ENCODE measurements around the gene DISP2. TPM values are rescaled to one million over a fixed set of nuclear protein-coding genes. Genes with fewer than 3 reads are reported as not detected.

The DISP2 gene
- total RNA-seq, 1 experiment from 2014 or later, result 0.43 TPM

- DNase-seq, result no peak
- H3K4me3 ChIP-seq, result peak overlapping the region; percentile 61
- H3K36me3 ChIP-seq, result no peaks in the 10 kb centered on the region; the same call in 1 of the 2 replicates
- no peaks in the 10 kb centered on the region for H3K27me3 ChIP-seq
- no peaks in the 10 kb centered on the region for H3K9me3 ChIP-seq
These were observed 33.8 kb upstream of the DISP2 start for GRCh38 chr15:40323953-40324937.

- Histone ChIP-seq H3K4me3 (peak overlapping the region; percentile 61), H3K36me3 (no peaks in the 10 kb centered on the region; the same call in 1 of the 2 replicates), H3K27me3 (no peaks in the 10 kb centered on the region), H3K9me3 (no peaks in the 10 kb centered on the region)
- no peak for DNase-seq
These were observed 32.8 kb upstream of the DISP2 start for GRCh38 chr15:40325188-40325587.

- no peaks in the 10 kb centered on the region for H3K27me3 ChIP-seq
- no peak overlapping the region for H3K4me3 ChIP-seq
- H3K36me3 ChIP-seq, result no peaks in the 10 kb centered on the region; the same call in 1 of the 2 replicates
- DNase-seq, result no peak
- H3K9me3 ChIP-seq, result no peaks in the 10 kb centered on the region
These were observed 32.3 kb upstream of the DISP2 start for GRCh38 chr15:40325700-40326099.

- DNase-seq, result no peak
- Histone ChIP-seq H3K36me3 (no peaks in the 10 kb centered on the region; the same call in 1 of the 2 replicates), H3K4me3 (no peak overlapping the region), H3K9me3 (no peaks in the 10 kb centered on the region), H3K27me3 (no peaks in the 10 kb centered on the region)
These were observed 30.6 kb upstream of the DISP2 start for GRCh38 chr15:40327457-40327856.

- H3K9me3 ChIP-seq, result no peaks in the 10 kb centered on the region
- H3K4me3 ChIP-seq, result no peak overlapping the region
- no peak for DNase-seq
- H3K36me3 ChIP-seq, result no peaks in the 10 kb centered on the region; the same call in 1 of the 2 replicates
- no peaks in the 10 kb centered on the region for H3K27me3 ChIP-seq
These were observed 29.8 kb upstream of the DISP2 start for GRCh38 chr15:40328176-40328575.

GRCh38 chr15:40328751-40329150 lies 29.3 kb upstream of the DISP2 start:
- no peak for DNase-seq
- H3K36me3 ChIP-seq, result no peaks in the 10 kb centered on the region; the same call in 1 of the 2 replicates
- no peaks in the 10 kb centered on the region for H3K9me3 ChIP-seq
- H3K27me3 ChIP-seq, result no peaks in the 10 kb centered on the region
- H3K4me3 ChIP-seq, result no peak overlapping the region

GRCh38 chr15:40329804-40330203 lies 28.2 kb upstream of the DISP2 start:
- DNase-seq, result no peak
- no peaks in the 10 kb centered on the region for H3K9me3 ChIP-seq
- H3K36me3 ChIP-seq, result no peaks in the 10 kb centered on the region; the same call in 1 of the 2 replicates
- no peak overlapping the region for H3K4me3 ChIP-seq
- no peaks in the 10 kb centered on the region for H3K27me3 ChIP-seq

- no peaks in the 10 kb centered on the region for H3K27me3 ChIP-seq
- no peaks in the 10 kb centered on the region; the same call in 1 of the 2 replicates for H3K36me3 ChIP-seq
- H3K4me3 ChIP-seq, result no peak overlapping the region
- DNase-seq, result no peak
- H3K9me3 ChIP-seq, result no peaks in the 10 kb centered on the region
These were observed 27.6 kb upstream of the DISP2 start for GRCh38 chr15:40330368-40330836.

GRCh38 chr15:40331026-40331425 lies 27.0 kb upstream of the DISP2 start:
- no peaks in the 10 kb centered on the region; the same call in 1 of the 2 replicates for H3K36me3 ChIP-seq
- H3K4me3 ChIP-seq, result no peak overlapping the region
- no peaks in the 10 kb centered on the region for H3K9me3 ChIP-seq
- no peak for DNase-seq
- H3K27me3 ChIP-seq, result no peaks in the 10 kb centered on the region

- DNase-seq, result no peak
- Histone ChIP-seq H3K9me3 (no peaks in the 10 kb centered on the region), H3K36me3 (no peaks in the 10 kb centered on the region; the same call in 1 of the 2 replicates), H3K27me3 (no peaks in the 10 kb centered on the region), H3K4me3 (no peak overlapping the region)
These were observed 26.4 kb upstream of the DISP2 start for GRCh38 chr15:40331637-40332036.

GRCh38 chr15:40332113-40332781 lies 25.8 kb upstream of the DISP2 start:
- Histone ChIP-seq H3K4me3 (no peak overlapping the region), H3K9me3 (no peaks in the 10 kb centered on the region), H3K27me3 (no peaks in the 10 kb centered on the region), H3K36me3 (no peaks in the 10 kb centered on the region; the same call in 1 of the 2 replicates)
- no peak for DNase-seq

GRCh38 chr15:40333922-40334492 lies 24.0 kb upstream of the DISP2 start:
- no peaks in the 10 kb centered on the region for H3K27me3 ChIP-seq
- no peaks in the 10 kb centered on the region; the same call in 1 of the 2 replicates for H3K36me3 ChIP-seq
- H3K9me3 ChIP-seq, result no peaks in the 10 kb centered on the region
- no peak for DNase-seq
- no peak overlapping the region for H3K4me3 ChIP-seq

GRCh38 chr15:40334541-40334940 lies 23.5 kb upstream of the DISP2 start:
- Histone ChIP-seq H3K9me3 (no peaks in the 10 kb centered on the region), H3K4me3 (no peak overlapping the region)
- DNase-seq, result no peak

GRCh38 chr15:40334941-40335795 lies 22.9 kb upstream of the DISP2 start:
- H3K36me3 ChIP-seq, result no peaks in the 10 kb centered on the region; the same call in 1 of the 2 replicates
- DNase-seq, result no peak

More at GRCh38 chr15:40334541-40334940, 23.5 kb upstream of the DISP2 start:
- H3K36me3 ChIP-seq, result no peaks in the 10 kb centered on the region; the same call in 1 of the 2 replicates
- H3K27me3 ChIP-seq, result no peaks in the 10 kb centered on the region

GRCh38 chr15:40335938-40336743 lies 21.9 kb upstream of the DISP2 start:
- Histone ChIP-seq H3K9me3 (no peaks in the 10 kb centered on the region), H3K27me3 (no peaks in the 10 kb centered on the region), H3K4me3 (no peak overlapping the region), H3K36me3 (no peaks in the 10 kb centered on the region; the same call in 1 of the 2 replicates)
- no peak for DNase-seq

More at GRCh38 chr15:40334941-40335795, 22.9 kb upstream of the DISP2 start:
- Histone ChIP-seq H3K27me3 (no peaks in the 10 kb centered on the region), H3K4me3 (no peak overlapping the region), H3K9me3 (no peaks in the 10 kb centered on the region)
